Neural progenitor cell (in vitro differentiated cells): ENCODE data around the gene IFITM5.

Source experiments
- CTCF ChIP-seq: fragments of 200-600 bp; sonication (generic); IDR thresholded peaks from 2 replicates; pipeline ENCODE4 v1.5.1; 2017; ENCODE audit warnings: antibody characterized with exemption, mild to moderate bottlenecking
- EZH2phosphoT487 ChIP-seq: fragments of 200-600 bp; sonication (generic); IDR thresholded peaks from 2 replicates; pipeline ENCODE4 v1.6.1; 2017; ENCODE audit warnings: antibody characterized with exemption

- TF ChIP-seq CTCF (no peak), EZH2phosphoT487 (no peak)
These were observed 14.0 kb upstream of the IFITM5 start for GRCh38 chr11:313304-313786.
